Measurements from ENCODE around the gene TMEM98.
A peak's percentile ranks its signal among the peaks of the same experiment; 100 is the strongest.
"Not testable (repeated sequence)": the region's sequence is repeated elsewhere in the genome, so short reads cannot be mapped to it uniquely, and the experiment has no call there.

Gene TMEM98

DNA sequence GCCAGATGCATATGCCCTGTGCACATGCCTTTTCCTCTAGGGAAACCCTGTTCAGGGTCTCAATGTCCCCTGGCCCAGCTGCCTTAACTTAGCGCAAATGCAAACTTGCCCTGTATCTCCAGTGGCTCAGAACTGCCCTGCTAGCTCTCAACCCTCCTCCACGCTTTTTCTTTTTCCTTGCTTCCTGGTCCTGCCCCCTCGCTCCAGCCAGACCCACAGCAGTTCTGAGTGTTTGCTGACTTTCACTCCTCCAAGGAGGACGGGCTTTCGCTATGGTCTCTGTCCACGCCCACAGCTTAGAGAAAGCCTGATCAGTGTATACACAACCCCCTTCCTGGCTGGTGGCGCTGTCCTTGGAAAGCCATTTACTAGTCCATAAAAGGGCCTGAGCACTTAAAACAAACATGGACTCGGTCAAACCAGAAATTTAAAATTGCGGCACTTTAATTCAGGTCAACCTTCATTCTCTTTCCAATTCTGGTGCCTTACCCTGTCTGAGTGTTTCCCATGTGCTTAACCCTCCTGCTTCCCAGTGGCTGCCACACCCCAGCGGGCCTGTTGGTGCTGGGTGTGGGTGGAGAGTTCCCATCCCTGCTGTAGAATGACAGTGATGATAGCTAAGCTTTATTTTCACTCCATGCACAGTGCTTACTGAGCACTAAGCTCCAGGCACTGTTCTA lies 15.6 kb upstream of the TMEM98 start:
- no peak for DNase-seq (ENCODE audit: low read depth, low spot score)
- no peak overlapping the region for H3K4me3 ChIP-seq (ENCODE audit: low read length)

DNA sequence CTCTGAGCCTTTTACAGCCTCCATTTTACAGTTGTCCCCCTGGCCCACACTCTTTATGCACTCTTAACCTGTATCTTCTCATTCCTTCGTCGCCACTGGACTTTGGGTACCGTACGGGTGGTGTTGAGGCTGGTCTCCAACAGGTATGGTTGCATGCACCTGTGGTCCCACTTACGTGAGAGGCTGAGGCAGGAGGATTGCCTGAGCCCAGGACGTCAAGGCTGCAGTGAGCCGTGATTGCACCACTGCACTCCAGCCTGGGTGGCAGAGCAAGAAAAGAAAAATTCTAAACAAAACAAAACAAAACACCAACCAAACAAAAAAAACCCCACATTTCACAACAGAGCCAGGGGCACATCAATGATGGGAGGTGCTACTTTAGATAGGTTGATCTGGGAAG lies 14.4 kb upstream of the TMEM98 start:
- DNase-seq (ENCODE audit: low read depth, low spot score), result no peak

DNA sequence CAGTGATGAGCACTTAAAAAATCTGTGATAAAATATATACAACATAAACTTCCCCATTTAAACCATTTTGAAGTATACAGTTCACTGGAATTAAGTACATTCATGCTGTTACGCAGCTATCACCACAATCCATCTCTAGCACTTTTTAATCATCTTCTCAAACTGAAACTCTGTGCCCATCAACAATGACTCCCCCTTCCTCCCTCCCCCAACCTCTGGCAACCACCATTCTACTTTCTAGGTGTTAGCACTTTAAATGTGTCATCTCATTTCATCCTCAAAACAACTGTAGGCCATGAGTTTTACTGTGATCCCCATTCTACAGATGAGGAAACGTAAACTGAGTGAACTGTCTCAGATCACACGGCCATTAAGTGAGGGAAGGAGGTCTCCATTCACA lies 13.8 kb upstream of the TMEM98 start:
- no peak overlapping the region for H3K4me3 ChIP-seq (ENCODE audit: low read length)
- no peak for DNase-seq (ENCODE audit: low read depth, low spot score)

More for the DNA sequence above, 14.4 kb upstream of the TMEM98 start:
- H3K4me3 ChIP-seq (ENCODE audit: low read length), result no peak overlapping the region

DNA sequence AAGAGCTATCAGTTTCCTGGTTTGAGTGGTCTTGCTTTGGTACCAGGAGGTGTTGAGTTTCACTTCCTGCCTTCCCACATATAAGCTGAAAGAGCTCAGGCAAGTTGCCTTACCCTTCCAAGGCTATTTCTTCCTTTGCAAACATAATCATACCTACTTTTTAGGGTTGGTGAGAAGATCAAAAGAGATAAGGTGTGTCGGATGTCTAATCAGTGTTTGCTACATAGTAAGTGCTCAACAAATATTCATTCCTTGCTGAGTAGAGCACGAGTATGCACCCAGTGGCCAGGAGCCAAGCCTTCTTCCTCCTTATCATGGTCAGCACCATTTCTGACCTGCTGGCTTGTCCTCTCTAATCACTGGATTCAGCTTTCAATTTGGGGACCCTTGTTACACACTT lies 12.7 kb upstream of the TMEM98 start:
- DNase-seq (ENCODE audit: low read depth, low spot score), result no peak
- no peak overlapping the region for H3K4me3 ChIP-seq (ENCODE audit: low read length)

DNA sequence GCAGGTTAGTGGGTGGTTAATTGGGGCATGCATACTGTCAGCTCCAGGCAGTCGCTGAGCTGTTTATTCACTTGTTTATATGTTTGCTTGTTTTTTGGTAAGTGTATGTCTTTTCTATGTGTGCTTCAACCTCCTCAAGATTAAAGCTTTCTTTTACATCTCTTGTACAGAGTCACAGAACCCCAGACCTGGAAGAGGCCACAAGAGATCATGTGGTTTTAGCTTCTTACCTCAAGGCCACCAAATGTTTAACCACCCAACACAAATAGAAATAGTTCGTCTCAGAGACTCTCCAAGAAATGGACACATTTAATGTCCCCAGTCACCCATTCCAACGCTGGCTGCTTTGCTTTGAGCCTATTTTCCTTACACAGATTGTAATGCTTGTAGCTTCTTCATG lies 11.8 kb upstream of the TMEM98 start:
- H3K4me3 ChIP-seq (ENCODE audit: low read length), result no peak overlapping the region
- no peak for DNase-seq (ENCODE audit: low read depth, low spot score)

DNA sequence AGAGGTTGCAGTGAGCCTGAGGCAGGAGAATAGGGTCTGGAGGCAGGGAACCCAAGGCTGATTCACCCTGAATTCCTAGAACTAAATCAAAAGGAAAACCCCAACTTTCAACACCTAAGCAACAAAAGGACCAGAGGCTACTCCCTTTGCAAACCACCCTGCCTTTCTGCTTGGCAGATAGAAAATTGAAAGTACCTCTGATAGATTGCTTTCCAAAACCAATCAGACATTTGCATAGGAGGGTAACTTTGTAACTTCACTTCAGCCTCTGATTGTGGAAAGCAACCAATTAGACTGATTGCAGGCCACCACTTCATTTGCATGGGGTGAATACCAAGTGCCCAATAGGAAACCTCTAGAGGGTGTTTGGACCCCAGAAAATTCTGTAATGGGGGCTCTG lies 10.9 kb upstream of the TMEM98 start:
- DNase-seq (ENCODE audit: low read depth, low spot score), result no peak
- no peak overlapping the region for H3K4me3 ChIP-seq (ENCODE audit: low read length)

DNA sequence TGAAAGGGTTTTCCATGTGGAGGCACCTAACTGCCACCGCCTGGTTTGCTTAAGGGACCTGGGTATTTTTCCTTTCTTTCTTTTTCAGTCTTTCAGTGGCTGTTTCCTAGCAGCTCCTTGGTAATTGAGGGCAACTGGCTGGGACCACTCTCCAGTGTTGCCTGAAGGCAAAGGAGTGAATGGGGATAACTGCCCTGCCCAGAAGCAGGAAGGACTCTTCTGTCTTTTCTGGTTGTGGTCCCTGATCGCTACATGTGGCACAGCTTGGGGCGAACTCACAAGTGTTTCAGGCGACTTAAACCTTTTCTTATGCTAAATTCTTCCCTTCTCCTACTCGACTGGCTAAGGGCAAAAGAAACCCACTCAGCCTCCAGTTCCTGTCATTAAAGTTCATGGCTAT lies 10.1 kb upstream of the TMEM98 start:
- no peak for DNase-seq (ENCODE audit: low read depth, low spot score)
- no peak overlapping the region for H3K4me3 ChIP-seq (ENCODE audit: low read length)

DNA sequence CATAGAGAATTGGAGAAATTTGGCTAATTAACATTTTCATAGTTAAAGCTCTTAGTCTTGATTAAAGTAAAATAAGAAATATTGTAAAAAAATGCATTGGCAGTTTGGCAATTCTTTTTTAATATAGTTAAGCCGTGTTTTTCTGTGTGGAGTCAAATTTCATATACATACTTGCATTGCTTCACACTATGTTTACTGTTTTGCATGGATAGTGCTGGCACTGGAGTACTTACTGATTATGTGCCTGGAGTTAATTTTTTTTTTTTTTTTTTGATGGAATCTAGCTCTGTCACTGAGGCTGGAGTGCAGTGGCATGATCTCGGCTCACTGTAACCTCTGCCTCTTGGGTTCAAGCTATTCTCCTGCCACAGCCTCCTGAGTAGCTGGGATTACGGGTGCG lies 8.1 kb upstream of the TMEM98 start:
- DNase-seq (ENCODE audit: low read depth, low spot score); H3K4me3 ChIP-seq (ENCODE audit: low read length): not testable (repeated sequence)

DNA sequence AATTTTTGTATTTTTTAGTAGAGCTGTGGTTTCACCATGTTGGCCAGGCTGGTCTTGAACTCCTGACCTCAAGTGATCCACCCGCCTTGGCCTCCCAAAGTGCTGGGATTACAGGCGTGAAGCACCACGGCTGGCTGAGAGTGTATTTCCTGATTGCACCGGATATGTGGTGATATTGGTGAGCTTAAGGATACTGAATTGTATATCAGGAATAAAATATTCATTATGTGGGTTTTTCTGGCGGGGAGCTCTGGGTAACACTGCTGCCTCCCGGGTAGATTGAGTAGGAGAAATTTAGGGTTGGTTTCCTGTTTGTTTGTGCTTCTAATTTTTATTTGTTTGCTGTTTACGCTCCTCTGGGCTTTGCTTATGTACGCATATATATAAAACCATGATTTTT lies 7.7 kb upstream of the TMEM98 start:
- no peak overlapping the region for H3K4me3 ChIP-seq (ENCODE audit: low read length)
- DNase-seq (ENCODE audit: low read depth, low spot score), result no peak

DNA sequence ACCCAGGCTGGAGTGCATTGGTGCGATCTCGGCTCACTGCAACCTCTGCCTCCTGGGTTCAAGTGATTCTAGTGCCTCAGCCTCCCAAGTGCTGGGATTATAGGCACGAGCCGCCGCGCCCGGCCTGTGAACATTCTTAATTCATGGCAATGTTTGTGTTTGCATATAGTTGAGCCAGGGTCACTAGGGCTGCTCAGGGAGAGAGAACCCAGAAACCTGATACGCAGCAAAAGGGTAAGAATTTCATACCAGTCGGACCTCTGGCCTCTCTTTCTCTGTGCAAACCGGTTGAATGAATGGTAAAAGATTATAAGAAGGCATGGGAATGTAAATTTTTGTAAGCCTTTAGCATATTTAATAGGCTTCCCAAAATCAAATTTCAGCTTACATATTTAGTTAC lies 6.9 kb upstream of the TMEM98 start:
- DNase-seq (ENCODE audit: low read depth, low spot score), result no peak

DNA sequence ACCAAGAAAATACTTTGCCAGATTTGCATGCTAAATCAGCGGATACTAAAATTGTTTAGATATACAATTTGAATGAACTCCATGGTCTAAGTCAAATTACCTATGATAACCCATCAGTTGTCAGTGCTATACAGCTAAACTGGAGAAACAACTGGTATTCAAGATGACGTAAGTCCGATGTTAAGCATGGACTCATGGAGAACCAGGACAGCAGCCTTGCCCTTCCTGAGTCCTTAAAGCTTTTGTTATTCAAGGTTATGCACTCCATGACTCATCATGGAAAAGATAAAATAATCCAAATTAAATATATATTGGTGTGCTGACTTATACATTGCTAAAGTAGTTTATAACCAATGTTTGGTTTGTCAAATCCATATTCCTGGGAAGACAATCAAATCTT lies 4.0 kb upstream of the TMEM98 start:
- not testable (repeated sequence) for H3K4me3 ChIP-seq (ENCODE audit: low read length); DNase-seq (ENCODE audit: low read depth, low spot score)

More for the DNA sequence above, 6.9 kb upstream of the TMEM98 start:
- no peak overlapping the region for H3K4me3 ChIP-seq (ENCODE audit: low read length)

DNA sequence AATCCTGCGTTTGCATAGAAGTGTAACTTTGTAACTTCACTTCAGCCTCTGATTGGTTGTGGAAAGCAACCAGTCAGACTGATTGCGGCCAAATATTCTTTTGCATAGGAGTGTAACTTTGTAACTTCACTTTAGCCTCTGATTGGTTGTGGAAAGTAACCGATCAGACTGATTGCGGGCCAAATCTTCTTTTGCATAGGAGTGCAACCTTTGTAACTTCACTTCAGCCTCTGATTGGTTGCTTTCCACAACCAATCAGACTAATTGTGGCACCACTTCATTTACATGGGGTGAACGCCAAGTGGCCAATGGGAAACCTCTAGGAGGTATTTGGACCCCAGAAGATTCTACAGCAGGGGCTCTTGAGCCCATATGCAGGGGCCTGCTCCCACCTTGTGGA lies 1.8 kb upstream of the TMEM98 start:
- no peak for DNase-seq (ENCODE audit: low read depth, low spot score)
- H3K4me3 ChIP-seq (ENCODE audit: low read length), result no peak overlapping the region

DNA sequence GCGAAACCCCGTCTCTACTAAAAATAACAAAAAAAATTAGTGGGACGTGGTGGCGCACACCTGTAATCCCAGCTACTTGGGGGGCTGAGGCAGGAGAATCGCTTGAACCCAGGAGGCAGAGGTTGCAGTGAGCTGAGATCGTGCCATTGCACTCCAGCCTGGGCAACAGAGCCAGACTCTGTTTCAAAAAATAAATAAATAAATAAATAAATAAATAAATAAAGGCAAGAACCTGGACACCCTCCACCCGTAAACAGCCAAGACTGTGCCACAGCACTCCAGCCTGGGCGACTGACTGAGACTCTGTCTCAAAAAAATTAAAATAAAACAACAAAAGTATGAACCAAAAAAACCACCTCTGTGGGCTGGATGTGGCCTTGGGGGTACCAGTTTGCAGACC lies 1.2 kb upstream of the TMEM98 start:
- H3K4me3 ChIP-seq (ENCODE audit: low read length), result not testable (repeated sequence)

DNA sequence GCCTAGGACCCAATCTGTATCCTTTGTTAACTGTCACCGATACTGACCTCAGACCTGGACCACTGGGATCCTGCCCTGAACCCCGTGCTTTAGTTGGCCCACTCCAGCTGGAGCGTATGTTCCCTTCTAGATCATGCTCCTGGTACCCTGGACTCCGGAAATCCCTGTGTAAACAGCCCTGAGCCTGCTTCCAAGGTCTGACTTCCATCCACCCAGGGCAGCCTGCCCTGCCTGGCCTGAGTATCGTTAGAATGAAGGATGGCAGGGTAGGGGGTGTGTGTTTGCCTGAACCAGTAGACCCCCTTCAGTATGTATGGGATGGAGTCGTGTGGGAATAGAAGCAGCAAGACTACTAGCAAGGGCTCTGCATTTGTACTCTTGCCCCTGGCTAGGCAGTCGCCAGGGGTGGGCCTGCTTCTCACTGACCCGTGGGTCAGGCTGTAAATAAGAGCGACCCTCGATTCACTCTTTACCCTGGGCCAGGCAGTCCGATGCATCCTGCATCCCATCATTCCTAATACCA lies 691 bp upstream of the TMEM98 start:
- peak overlapping the region; percentile 39 for H3K4me3 ChIP-seq (ENCODE audit: low read length)
- DNase-seq (ENCODE audit: low read depth, low spot score), result no peak

More for the DNA sequence above, 1.2 kb upstream of the TMEM98 start:
- not testable (repeated sequence) for DNase-seq (ENCODE audit: low read depth, low spot score)

DNA sequence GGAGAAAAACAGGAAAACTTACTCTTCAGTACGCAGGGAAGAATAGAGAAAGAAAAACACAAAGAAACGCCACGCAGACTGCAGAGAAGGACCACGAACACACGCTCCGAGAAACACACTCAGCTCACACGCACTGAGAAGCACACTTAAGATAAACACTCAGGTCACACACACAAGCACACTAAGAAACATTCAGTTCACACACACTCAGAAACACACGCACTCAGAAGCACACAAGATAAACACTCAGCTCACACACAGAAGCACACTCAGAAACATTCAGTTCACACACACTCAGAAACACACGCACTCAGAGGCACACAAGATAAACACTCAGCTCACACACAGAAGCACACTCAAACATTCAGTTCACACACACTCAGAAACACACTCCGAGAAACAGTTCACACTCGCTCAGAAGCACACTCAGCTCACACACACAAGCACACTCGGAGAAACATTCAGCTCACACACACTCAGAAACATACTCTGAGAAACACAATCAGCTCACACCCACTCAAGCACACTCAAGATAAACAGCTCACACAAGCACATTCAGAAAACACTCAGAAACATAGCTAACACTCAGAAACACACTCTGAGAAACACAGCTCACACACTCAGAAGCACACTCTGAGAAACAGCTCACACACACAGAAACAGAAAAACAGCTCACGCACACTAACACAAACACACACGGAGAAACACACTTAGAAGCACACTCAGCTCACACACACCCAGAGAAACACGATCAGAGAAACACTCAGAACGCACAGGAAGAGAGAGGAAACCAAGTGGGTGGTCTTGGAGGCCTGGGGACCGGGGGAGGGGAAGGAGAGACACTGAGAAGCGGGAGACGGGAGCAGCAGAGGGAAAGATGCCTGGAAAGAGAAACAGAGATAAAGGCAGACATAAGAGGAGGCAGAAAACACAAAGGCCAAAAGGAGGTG lies 908 bp downstream of the TMEM98 start:
- H3K4me3 ChIP-seq (ENCODE audit: low read length), result peak overlapping the region; percentile 46
- DNase-seq (ENCODE audit: low read depth, low spot score), result no peak

DNA sequence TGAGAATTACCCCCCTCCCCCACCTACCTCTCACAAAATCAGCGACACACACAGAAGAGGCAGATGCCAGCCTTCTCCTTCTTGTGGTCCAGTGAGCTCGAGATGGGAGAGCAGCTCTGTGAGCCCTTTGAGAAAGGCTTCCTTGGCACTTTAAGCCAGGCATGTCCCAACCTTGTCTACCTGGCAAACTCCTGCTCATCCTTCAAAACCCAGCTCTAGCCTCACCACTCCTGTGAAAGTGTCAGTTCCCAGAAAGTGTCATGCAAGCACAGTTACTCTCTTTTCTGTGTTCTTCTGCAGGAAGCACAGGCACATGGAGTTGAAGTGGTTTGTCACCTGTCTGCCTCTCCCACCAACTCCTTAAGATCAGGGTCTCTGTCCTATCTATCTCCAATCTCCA lies 1.6 kb downstream of the TMEM98 start:
- no peak for DNase-seq (ENCODE audit: low read depth, low spot score)
- no peak overlapping the region for H3K4me3 ChIP-seq (ENCODE audit: low read length)

DNA sequence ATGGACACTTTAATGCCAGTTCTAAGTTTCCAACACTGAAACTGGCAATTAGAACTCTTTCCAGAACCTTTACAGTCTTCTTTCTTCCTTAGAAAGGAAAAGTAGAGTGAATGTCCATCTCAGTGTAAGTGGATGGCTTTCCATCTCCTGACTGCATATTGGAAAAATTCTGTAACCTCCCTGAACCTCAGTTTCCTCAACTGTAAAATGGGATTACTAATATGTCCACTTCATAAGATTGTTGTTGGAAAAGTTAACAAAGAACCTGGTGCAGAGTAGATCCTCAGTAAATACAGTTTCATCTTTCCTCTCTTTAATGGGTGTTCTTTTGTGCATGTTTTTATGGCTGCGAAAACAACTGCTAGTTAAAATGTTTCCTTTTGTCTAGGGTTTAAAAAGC lies 2.6 kb downstream of the TMEM98 start:
- no peak for DNase-seq (ENCODE audit: low read depth, low spot score)
- H3K4me3 ChIP-seq (ENCODE audit: low read length), result no peak overlapping the region

DNA sequence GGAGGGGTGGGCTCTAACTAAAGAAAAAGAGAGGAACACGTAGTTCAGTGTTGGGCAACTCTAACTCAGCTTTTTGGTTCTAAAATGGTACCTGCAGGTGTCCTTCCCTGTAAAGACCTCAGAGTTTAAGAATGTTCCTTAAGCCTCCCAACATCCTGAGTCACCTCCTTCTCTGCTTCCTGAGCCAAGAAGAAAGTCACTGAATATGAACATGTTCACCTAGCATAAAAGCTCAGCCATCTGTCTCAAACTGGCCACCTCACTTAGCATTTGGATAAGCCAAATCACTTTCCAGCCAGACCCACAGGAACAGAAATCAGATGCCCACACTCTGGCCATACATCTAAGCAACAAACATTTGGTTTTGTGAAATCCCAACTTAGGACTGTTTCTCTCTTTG lies 3.7 kb downstream of the TMEM98 start:
- no peak overlapping the region for H3K4me3 ChIP-seq (ENCODE audit: low read length)
- DNase-seq (ENCODE audit: low read depth, low spot score), result no peak

DNA sequence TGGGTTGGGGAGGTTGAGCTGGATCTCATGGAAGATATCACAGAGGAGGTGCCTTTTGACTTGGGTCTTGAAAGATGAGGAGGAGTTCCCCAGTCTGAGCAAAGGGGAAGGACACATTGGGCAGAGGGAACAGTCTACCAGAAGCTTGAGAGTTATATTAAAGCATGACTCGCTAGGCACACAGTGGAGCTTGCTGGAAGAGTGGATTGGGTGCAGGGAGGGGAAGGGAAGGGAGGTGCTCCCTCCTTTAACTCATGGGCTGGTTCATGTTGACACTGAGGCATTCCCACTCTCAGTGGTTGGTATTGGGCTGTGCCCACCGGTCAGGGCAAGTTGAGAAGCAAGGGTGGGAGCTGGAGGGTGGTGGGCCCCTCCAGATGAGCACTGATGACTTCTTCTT lies 5.9 kb downstream of the TMEM98 start:
- DNase-seq (ENCODE audit: low read depth, low spot score), result no peak
- H3K4me3 ChIP-seq (ENCODE audit: low read length), result no peak overlapping the region

DNA sequence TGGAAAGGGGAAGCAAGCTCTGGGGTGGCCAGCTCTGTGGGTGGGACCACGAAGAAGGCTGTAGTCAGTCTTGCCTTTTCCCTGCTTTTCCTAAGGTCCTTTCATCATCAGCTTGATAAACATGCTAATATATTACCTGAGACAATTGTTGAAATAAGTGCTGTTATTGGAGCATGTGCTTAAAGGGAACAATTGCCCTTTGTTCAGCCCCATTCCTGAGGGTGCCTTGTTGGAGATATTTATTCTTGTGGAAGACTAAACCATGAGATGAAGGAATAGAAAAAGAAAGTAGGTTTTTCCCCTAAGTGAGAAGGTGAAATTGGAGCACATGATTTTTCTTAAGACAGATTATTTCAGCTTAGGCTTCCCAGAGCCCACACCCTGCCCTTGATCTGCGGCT lies 7.8 kb downstream of the TMEM98 start:
- no peak for DNase-seq (ENCODE audit: low read depth, low spot score)
- H3K4me3 ChIP-seq (ENCODE audit: low read length), result no peak overlapping the region
